Ureter (tissue), 1 donor: ENCODE data around the gene LAT. TPM values are rescaled to one million over a fixed set of nuclear protein-coding genes. Genes with fewer than 3 reads are reported as not detected.
"Not testable (repeated sequence)": the region's sequence is repeated elsewhere in the genome, so short reads cannot be mapped to it uniquely, and the experiment has no call there.

ENCODE experiments used
- DNase-seq: peaks from one replicate; pipeline ENCODE4 v3.0.0-alpha.2; 2020; ENCODE audit warnings: low spot score
- total RNA-seq: library from RNA; stranded (reverse); gene quantifications from one replicate; pipeline ENCODE4 v1.2.4, GENCODE V29; 2023
- donor health status: DM: yes; HTN: yes; CAD: no.

The LAT gene
- total RNA-seq = 11.9 TPM

DNA sequence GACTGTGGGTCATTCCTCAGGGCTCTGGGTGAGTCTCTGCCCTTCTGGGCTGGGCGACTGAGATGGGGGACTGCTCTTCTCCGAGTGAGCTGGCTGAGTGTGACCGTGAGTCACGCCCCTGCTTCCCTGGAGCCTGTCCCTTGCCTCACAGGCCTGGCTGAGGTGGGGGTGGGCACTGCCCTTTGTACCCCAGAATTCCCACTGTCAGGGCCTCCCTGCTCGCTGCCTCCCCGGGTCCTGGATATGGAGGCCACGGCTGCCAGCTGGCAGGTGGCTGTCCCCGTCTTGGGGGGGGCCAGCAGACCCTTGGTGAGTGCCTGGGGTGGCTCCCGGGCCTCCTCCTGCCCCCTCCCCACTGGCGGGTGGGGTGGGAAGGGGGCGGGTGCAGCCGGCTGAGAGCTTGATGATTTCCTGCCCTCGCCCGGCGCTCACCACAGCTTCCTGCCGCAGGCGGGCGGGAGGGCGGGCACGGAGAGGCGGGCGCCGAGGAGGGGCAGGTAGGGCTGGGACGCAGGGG lies at the start of gene LAT:
LAT (plus strand) TSS at position 434 of the 517 bp plus-strand sequence. CDS start 366 bp downstream, outside the sequence.
- DNase-seq = no peak

- DNase-seq = no peak
Measured at GRCh38 chr16:28935346-28935745, 49.5 kb upstream of the LAT start.

- DNase-seq = peak; percentile 80
Measured at GRCh38 chr16:28935924-28936783, 48.7 kb upstream of the LAT start.

DNA sequence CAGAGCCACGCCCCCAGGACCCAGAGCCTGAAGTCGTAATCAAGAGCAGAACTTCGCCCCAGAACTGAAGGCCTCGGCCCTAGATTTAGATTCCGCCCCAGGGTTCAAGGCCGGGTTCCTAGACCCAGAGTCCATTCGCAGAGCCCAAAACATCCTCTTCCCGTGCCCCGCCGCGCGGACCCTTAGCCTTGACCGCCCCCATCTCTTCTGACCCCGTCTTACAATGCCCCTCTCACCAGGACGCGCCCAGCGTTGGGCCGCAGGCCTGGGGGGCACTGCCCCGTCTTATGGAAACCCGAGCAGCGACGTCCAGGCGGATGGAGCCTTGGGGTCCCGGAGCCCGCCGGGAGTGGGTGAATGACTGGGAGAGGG lies 48.1 kb upstream of the LAT start:
- no peak for DNase-seq

DNA sequence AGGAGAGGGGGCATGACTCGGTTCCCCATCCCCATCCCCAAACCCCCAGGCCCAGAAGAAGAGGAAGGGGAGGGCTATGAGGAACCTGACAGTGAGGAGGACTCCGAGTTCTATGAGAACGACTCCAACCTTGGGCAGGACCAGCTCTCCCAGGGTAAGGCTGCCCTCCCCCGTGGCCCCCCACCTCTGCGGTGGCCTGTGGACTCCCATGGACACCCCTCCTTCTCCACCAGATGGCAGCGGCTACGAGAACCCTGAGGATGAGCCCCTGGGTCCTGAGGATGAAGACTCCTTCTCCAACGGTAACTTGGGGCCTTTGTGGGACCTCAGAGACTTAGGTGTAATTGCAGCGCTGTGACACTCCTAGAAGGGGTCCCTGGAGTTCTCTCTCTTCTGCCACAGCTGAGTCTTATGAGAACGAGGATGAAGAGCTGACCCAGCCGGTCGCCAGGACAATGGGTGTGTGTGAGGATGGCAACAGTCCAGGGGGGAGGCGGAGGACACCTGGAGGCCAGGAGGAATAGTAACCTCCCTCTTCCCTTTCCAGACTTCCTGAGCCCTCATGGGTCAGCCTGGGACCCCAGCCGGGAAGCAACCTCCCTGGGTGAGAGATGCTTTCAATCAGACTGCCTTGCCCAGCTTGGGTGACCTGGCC lies 47.5 kb upstream of the LAT start:
- no peak for DNase-seq

- DNase-seq = no peak
Measured at GRCh38 chr16:28938721-28939120, 46.1 kb upstream of the LAT start.

- DNase-seq = not testable (repeated sequence)
Measured at GRCh38 chr16:28939825-28940224, 45.0 kb upstream of the LAT start.

- no peak for DNase-seq
Measured at GRCh38 chr16:28943281-28943680, 41.6 kb upstream of the LAT start.

DNA sequence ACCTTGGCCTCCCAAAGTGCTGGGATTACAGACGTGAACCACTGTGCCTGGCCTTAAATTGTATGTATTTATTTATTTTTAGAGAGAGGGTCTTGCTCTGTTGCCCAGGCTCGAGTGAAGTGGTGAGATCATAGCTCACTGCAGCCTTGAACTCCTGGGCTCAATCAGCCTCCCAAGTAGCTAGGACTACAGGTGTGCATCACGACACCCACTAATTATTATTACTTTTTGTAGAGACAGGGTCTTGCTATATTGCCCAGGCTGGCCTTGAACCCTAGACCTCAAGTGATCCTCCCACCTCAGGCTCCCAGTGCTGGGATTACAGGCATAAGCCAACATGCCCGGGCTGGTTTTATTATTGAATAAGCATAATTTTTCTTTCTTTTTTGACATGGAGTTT lies 38.2 kb upstream of the LAT start:
- no peak for DNase-seq

- DNase-seq = peak; percentile 100
Measured at GRCh38 chr16:28950648-28951409, 34.0 kb upstream of the LAT start, which contains the start of gene NFATC2IP. Gene NFATC2IP, plus strand, starts transcription at chr16:28950937. Its CDS starts 75 bp downstream, at chr16:28951012.

DNA sequence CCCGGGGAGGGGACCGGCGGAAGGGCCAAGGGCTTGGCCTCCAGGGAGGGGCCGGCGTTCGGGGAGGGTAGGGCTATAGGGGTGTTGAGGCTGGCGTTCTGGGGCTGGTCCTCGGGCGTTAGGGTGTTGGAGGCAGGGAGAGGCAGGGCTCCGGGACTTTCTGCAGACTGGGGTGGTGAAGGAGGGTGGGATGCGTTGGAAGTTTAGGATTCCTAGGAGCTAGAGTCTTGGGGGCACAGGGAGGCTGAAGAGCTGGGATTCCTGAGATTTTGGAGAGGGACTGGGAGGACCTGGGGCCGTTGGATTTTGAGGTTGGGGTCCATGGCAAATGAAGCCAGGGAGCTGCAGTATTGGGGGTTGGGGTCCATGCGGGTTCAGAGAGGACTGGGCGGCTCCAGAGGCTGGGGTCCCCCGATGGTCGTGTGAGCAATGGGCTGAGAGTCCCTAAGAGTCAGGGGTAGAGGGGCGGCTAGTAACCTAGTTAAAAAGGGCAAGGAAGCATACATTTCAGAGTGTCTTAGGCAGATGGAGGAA lies 33.4 kb upstream of the LAT start:
- DNase-seq = peak; percentile 51

GRCh38 chr16:28958216-28958615 lies 26.6 kb upstream of the LAT start:
- DNase-seq = no peak

DNA sequence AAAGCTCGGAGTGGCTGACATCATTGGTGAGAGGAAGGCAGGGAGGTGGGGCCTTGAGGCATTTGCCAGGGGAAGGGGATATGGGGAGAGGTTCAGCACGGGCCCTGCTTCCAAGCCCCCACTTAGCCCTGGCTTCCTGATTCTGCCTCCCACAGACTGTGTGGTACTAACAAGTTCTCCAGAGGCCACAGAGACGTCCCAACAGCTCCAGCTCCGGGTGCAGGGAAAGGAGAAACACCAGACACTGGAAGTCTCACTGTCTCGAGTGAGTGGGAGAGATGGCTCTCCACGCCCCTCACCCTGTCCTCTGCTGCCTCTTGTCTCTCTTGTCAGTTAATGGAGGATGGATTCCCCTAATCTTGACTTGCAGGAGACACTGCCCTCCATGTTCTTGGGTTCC lies 26.0 kb upstream of the LAT start:
- no peak for DNase-seq

DNA sequence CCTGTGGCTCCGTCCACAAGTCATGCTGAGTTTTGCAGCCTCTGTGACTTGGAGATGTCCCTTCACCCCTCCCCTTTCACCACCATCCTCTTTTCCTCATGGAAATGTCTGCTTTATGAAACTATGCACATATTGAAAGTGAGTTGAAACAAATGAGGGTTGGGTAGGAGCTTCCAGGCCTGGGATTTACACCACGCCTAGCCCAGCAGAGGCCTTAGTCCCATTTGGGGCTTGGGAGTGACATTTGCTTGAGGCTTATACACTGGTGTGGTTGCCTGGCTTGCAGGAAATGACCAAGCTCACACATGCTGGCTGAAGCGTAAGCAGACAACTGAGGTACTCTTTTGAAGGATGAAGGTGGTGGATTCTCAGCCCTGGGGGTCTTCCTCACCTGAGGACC lies 20.8 kb upstream of the LAT start:
- DNase-seq = no peak

- DNase-seq = no peak
Measured at GRCh38 chr16:28964496-28964895, 20.4 kb upstream of the LAT start.

DNA sequence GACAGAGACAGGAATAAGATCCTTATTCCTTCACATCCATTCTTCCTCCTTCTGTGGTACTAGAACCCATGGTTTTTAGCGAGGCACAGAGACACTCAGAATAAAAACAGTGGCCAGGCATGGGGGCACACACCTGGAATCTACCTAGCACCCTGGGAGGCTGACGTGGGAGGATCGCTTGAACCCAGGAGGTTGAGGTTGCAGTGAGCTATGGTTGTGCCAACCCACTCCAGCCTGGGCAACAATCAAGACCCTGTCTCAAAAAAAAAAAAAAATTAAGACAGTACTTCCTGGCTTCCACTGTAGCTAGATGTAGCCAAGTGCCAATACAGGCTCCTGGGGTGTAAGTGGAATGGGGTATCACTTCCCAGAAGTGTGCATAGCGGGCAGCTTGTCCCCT lies 17.7 kb upstream of the LAT start:
- DNase-seq = no peak

GRCh38 chr16:28969696-28970095 lies 15.2 kb upstream of the LAT start:
- DNase-seq = not testable (repeated sequence)

- DNase-seq = peak; percentile 60
Measured at GRCh38 chr16:28974007-28974436, 10.8 kb upstream of the LAT start.

DNA sequence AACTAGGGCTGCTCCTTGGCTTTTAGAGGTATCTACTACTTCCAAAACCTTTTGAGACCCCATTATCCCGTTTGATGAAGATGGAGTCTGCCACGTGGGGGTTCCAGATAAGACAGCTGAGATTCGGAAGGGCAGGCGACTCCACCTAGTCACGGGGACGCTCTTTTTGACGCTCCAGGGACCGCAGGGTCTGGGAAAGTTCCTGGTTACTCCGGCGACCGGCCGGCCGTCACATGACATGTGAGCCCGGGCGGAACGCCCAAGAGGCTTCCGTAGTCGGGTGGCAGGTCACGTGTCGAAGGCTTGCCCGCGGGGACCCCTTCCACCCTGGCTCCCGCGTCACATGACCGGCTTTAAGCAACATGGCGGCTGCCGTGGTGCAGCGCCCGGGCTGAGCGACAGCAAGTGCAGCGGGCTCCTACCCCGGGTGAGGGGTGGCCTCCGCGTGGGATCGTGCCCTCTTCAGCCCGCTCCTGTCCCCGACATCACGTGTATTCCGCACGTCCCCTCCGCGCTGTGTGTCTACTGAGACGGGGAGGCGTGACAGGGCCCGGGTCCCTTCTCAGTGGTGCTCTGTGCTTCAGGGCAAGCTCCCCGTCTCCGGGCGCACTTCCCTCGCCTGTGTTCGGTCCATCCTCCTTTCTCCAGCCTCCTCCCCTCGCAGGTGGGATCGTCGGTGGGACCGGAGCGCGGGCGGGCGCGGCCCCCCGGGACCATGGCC lies 10.3 kb upstream of the LAT start, which contains the start of gene SPNS1:
SPNS1 (plus strand) TSS at position 342 of the 721 bp plus-strand sequence; CDS start at position 716, 374 bp downstream.
- DNase-seq = peak; percentile 99

GRCh38 chr16:28975158-28975599 lies 9.7 kb upstream of the LAT start:
- no peak for DNase-seq
